H1 (cell line): ENCODE measurements around the gene MAGOH. TPM values are rescaled to one million over a fixed set of nuclear protein-coding genes. Genes with fewer than 3 reads are reported as not detected.

Experiments
- BCL11A ChIP-seq, 2 experiments: IDR thresholded peaks; one replicate each; pipeline ENCODE4 v1.6.1; 2011; ENCODE audit warnings: low read depth in 2 of 2, low read length in 2 of 2, mild to moderate bottlenecking in 2 of 2
- BRCA1 ChIP-seq: IDR thresholded peaks from 2 replicates; pipeline ENCODE4 v1.6.1; 2012; ENCODE audit warnings: low read depth, low read length, improper control_type of control experiment
- CEBPB ChIP-seq: IDR thresholded peaks from 2 replicates; pipeline ENCODE4 v1.6.1; 2012; ENCODE audit warnings: low read depth, low read length
- CHD2 ChIP-seq: IDR thresholded peaks from 2 replicates; pipeline ENCODE4 v1.6.1; 2012; ENCODE audit warnings: low read length, improper control_type of control experiment
- EZH2 ChIP-seq: fragments of 200-600 bp; sonication (generic); IDR thresholded peaks from 2 replicates; pipeline ENCODE4 v1.7.1; 2012; ENCODE audit warnings: low read depth, mild to moderate bottlenecking, moderate library complexity, low read length, inconsistent platforms; ENCODE audit not compliant: severe bottlenecking
- FOSL1 ChIP-seq: IDR thresholded peaks from 2 replicates; pipeline ENCODE4 v1.6.1; 2011; ENCODE audit warnings: mild to moderate bottlenecking, low read depth, low read length, moderate library complexity; ENCODE audit not compliant: insufficient read depth
- GTF2F1 ChIP-seq: IDR thresholded peaks from 2 replicates; pipeline ENCODE4 v1.6.1; 2012; ENCODE audit warnings: low read depth, low read length, improper control_type of control experiment, borderline replicate concordance
- HDAC6 ChIP-seq: IDR thresholded peaks from one replicate; pipeline ENCODE4 v1.7.1; 2012; ENCODE audit warnings: low read depth, mild to moderate bottlenecking, inconsistent platforms, low read length, moderate library complexity
- PHF8 ChIP-seq: fragments of 200-600 bp; sonication (generic); conservative IDR thresholded peaks from 2 replicates; pipeline ENCODE4 v1.7.1; 2012; ENCODE audit warnings: low read depth, mild to moderate bottlenecking, inconsistent platforms, low read length, moderate library complexity
- POLR2AphosphoS5 ChIP-seq: IDR thresholded peaks from 2 replicates; pipeline ENCODE4 v1.6.1; 2011; ENCODE audit warnings: low read depth, low read length
- SAP30 ChIP-seq: fragments of 300-600 bp; sonication (generic); IDR thresholded peaks from 2 replicates; pipeline ENCODE4 v1.7.1; 2012; ENCODE audit warnings: low read length, moderate library complexity, mild to moderate bottlenecking, inconsistent platforms; ENCODE audit not compliant: insufficient read depth, insufficient replicate concordance
- SIN3A ChIP-seq, 2 experiments: IDR thresholded peaks in 1 of 2; conservative IDR thresholded peaks in 1 of 2; 2 replicates each; pipeline ENCODE4 v1.6.1; 2011 to 2012; ENCODE audit warnings: low read length in 2 of 2, improper control_type of control experiment in 1 of 2, low read depth in 1 of 2, mild to moderate bottlenecking in 1 of 2
- SIRT6 ChIP-seq: IDR thresholded peaks from one replicate; pipeline ENCODE4 v1.7.1; 2012; ENCODE audit warnings: low read length, inconsistent platforms
- SP1 ChIP-seq: IDR thresholded peaks from 2 replicates; pipeline ENCODE4 v1.6.1; 2011; ENCODE audit warnings: low read depth, low read length
- SP2 ChIP-seq: IDR thresholded peaks from 2 replicates; pipeline ENCODE4 v1.6.1; 2012; ENCODE audit warnings: mild to moderate bottlenecking, low read length, inconsistent platforms
- SRF ChIP-seq: IDR thresholded peaks from 2 replicates; pipeline ENCODE4 v1.6.1; 2011; ENCODE audit warnings: mild to moderate bottlenecking, low read depth, low read length, moderate library complexity
- SUZ12 ChIP-seq: fragments of 200-600 bp; sonication (generic); IDR thresholded peaks from 2 replicates; pipeline ENCODE4 v1.6.1; 2012; ENCODE audit warnings: mild to moderate bottlenecking, inconsistent platforms, low read length, moderate library complexity, mixed read lengths
- TAF1 ChIP-seq: IDR thresholded peaks from 2 replicates; pipeline ENCODE4 v1.6.1; 2011; ENCODE audit warnings: mild to moderate bottlenecking, low read depth, low read length
- TAF7 ChIP-seq: optimal IDR thresholded peaks from 2 replicates; pipeline ENCODE3; 2011; ENCODE audit warnings: low read depth, mild to moderate bottlenecking, inconsistent platforms, low read length, moderate library complexity, borderline replicate concordance
- TBP ChIP-seq: IDR thresholded peaks from 2 replicates; pipeline ENCODE4 v1.6.1; 2011; ENCODE audit warnings: low read depth, low read length, improper control_type of control experiment
- polyA plus RNA-seq, 7 experiments: library from polyadenylated mRNA; depleted of rRNA in 3 of 7; stranded (reverse) in 5 of 7; unstranded in 2 of 7; fragments of >200 nt in 5 of 7; fragments of 200-250 nt in 2 of 7; gene quantifications; 1 replicate in 5 of 7; 2 replicates in 1 of 7; 4 replicates in 1 of 7; pipeline versions ENCODE4 v1.2.1 to v1.2.3, GENCODE V29; 2011 to 2013; ENCODE audit warnings: missing spikeins in 2 of 7, mixed read lengths in 2 of 7
- total RNA-seq: library from RNA; stranded (reverse); fragmentation: NEBNext Ultra II Directional; extraction: Animal tissue kit (Norgen Biotek cat#: 25700); gene quantifications from 2 replicates; pipeline ENCODE4 v1.2.1, GENCODE V29; 2021
- TF ChIP-seq, protein P1 (sequence below): IDR thresholded peaks from 2 replicates; pipeline ENCODE4 v1.6.1; 2012; ENCODE audit warnings: inconsistent platforms
- TF ChIP-seq, protein P2 (sequence below): IDR thresholded peaks from 2 replicates; pipeline ENCODE4 v1.6.1; 2011; ENCODE audit warnings: low read length, improper control_type of control experiment

Gene MAGOH
- total and polyA plus RNA-seq, 2 of the 8 experiments (the other 6 are each of a cell fraction or from before 2014, with no cell fraction given): 46.9 to 74.3 TPM

- peak; percentile 84 for TF ChIP-seq PHF8
- peak; percentile 62 to 97; a peak in 2 of 4 replicates for TF ChIP-seq SIN3A (conservative IDR thresholded peaks at IDR 0.05 in 1 of 2, IDR thresholded peaks at IDR 0.05 in 1 of 2; ENCODE audit: low read depth in 1 of 2, low read length in 2 of 2)
- 0 out of 2 replicates have a peak, but pooled peaks have one; percentile 11 for TF ChIP-seq CEBPB
- TF ChIP-seq TAF7: peak; percentile 77
- TF ChIP-seq SAP30: no peak
- no peak for TF ChIP-seq FOSL1
- TF ChIP-seq BRCA1: peak; percentile 43
- TF ChIP-seq, protein P1, sequence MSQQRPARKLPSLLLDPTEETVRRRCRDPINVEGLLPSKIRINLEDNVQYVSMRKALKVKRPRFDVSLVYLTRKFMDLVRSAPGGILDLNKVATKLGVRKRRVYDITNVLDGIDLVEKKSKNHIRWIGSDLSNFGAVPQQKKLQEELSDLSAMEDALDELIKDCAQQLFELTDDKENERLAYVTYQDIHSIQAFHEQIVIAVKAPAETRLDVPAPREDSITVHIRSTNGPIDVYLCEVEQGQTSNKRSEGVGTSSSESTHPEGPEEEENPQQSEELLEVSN: peak; percentile 19; the same call in 1 of the 2 replicates
- TF ChIP-seq SP2: no peak
- TF ChIP-seq TAF1: peak; percentile 89
- TF ChIP-seq SUZ12: no peak
- no peak for TF ChIP-seq GTF2F1
- peak; percentile 89 for TF ChIP-seq SRF
- peak; percentile 89 for TF ChIP-seq POLR2AphosphoS5
- TF ChIP-seq, protein P2, sequence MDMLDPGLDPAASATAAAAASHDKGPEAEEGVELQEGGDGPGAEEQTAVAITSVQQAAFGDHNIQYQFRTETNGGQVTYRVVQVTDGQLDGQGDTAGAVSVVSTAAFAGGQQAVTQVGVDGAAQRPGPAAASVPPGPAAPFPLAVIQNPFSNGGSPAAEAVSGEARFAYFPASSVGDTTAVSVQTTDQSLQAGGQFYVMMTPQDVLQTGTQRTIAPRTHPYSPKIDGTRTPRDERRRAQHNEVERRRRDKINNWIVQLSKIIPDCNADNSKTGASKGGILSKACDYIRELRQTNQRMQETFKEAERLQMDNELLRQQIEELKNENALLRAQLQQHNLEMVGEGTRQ: no peak
- no peak for TF ChIP-seq EZH2
- no peak for TF ChIP-seq SIRT6
- TF ChIP-seq TBP: peak; percentile 84; the same call in 1 of the 2 replicates
- no peak for TF ChIP-seq HDAC6
- peak; percentile 49; the same call in 1 of the 2 replicates for TF ChIP-seq SP1
- TF ChIP-seq CHD2: no peak
- no peak for TF ChIP-seq BCL11A (IDR thresholded peaks at IDR 0.05; ENCODE audit: low read depth in 2 of 2, low read length in 2 of 2)
Observed at GRCh38 chr1:53238197-53239155, at the start of gene MAGOH (continued).
